ENCODE measurements around the gene INPP5A.

The INPP5A gene

DNA sequence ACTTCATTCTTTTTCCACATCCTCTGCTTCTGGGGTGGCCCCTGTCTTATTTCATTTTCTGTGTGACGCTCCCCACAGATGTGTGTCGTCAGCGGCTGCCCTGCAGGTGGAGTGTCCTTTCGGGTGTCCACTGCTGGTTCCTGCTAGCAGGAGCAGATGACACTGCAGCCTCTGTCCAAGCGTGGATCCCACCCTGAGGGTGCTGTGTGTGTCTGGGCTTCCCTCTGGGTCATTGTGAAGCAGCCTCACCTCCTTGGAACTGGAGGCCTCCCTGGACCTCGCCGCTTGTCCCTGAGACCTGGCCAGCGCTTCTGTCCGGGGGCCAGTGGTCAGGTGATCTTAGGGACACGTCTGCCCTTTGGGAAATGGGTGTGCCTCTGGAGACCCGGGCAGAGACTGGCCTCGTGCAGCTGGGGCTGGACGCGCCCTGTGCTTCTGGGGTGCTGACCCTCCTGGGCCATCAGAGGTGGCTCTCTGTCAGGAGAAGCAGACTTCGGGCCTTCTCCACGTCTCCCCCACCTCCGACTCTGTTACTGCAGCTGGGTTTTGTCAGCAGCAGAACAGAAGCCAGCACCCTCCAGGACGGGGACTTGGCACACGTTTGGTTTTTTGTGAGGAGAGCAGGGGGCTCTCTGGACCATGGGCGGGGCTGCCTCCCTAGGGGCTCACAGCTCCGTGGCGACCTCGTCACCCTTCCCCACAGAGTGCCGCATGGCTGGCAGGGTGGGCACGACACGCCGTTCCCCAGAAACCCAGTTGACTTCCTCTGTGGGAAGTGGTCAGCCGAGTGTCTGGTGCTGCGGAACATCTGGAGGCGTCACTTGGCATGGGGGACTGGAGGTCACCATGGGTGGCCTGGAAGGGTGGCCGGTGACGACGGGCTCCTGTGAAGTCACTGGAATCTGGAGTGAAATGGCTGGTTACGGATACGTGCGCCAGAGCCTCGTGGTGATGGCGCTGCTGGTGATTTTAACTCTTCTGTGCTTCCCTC lies 48.4 kb downstream of the INPP5A start:
- no peak for TF ChIP-seq POLR2AphosphoS5 (IDR thresholded peaks at IDR 0.05; ENCODE audit: low read depth, low read length)
- no peak for TF ChIP-seq SPI1 (IDR thresholded peaks at IDR 0.05; ENCODE audit: low read depth, low read length)
- TF ChIP-seq POLR2A (IDR thresholded peaks at IDR 0.05; ENCODE audit: low read depth, low read length) = no peak
- no peak for TF ChIP-seq TAF1 (IDR thresholded peaks at IDR 0.05; ENCODE audit: low read depth, low read length)
- TF ChIP-seq PAX5 (IDR thresholded peaks at IDR 0.05; ENCODE audit: insufficient read depth, low read length, severe bottlenecking) = no peak
- TF ChIP-seq POU2F2 (IDR thresholded peaks at IDR 0.05; ENCODE audit: low read depth, low read length) = no peak
- FAIRE-seq (no peak), DNase-seq (ENCODE audit: insufficient read length, low spot score) (no peak)

DNA sequence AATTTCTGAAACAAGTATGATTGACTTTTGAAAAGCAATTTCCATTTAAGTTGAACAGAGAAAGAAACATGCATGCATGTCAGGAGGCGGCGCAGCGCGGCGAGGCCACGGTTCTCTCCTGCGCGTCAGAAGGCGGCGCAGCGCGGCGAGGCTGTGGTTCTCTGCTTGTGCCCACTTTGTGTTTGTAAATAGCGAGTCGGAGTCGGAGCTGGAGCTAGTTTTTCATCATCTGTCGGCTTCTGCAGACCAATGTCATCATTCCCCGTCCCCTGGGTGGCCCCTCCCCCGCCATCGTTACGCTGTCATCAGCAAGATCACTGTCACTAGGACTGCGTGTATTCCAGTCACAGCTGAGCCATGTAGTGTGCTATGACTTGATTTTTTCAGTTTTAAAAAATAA lies 49.2 kb downstream of the INPP5A start:
- TF ChIP-seq POLR2AphosphoS5 (IDR thresholded peaks at IDR 0.05; ENCODE audit: low read depth, low read length) (no peak), POLR2A (IDR thresholded peaks at IDR 0.05; ENCODE audit: low read depth, low read length) (no peak), POU2F2 (IDR thresholded peaks at IDR 0.05; ENCODE audit: low read depth, low read length) (no peak), SPI1 (IDR thresholded peaks at IDR 0.05; ENCODE audit: low read depth, low read length) (no peak), TAF1 (IDR thresholded peaks at IDR 0.05; ENCODE audit: low read depth, low read length) (no peak), PAX5 (IDR thresholded peaks at IDR 0.05; ENCODE audit: insufficient read depth, low read length, severe bottlenecking) (no peak)
- DNase-seq (ENCODE audit: insufficient read length, low spot score) (no peak), FAIRE-seq (no peak)

DNA sequence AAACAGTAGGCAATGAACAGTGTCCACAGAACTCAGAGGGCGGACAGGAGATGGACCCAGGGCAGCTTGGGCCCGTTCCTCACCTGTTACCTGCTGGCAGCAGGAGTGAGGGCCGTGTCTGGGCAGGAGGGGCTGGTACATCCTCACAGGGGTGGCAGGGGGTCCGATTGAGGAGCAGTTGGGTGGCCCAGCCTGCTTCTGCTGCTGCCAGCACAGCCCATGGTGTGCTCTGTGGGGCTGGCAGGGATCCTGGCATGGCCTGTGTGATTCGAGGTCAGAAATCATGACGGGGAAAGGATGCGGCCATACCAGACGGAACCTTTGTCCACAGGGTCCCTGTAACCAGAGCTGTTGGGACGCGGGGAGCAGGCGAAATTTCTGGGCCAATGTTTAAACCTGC lies 49.6 kb downstream of the INPP5A start:
- FAIRE-seq (no peak), DNase-seq (ENCODE audit: insufficient read length, low spot score) (no peak)
- TF ChIP-seq SPI1 (IDR thresholded peaks at IDR 0.05; ENCODE audit: low read depth, low read length) = no peak
- TF ChIP-seq POLR2A (IDR thresholded peaks at IDR 0.05; ENCODE audit: low read depth, low read length) = no peak
- TF ChIP-seq TAF1 (IDR thresholded peaks at IDR 0.05; ENCODE audit: low read depth, low read length) = no peak
- no peak for TF ChIP-seq PAX5 (IDR thresholded peaks at IDR 0.05; ENCODE audit: insufficient read depth, low read length, severe bottlenecking)
- TF ChIP-seq POLR2AphosphoS5 (IDR thresholded peaks at IDR 0.05; ENCODE audit: low read depth, low read length) = no peak
- no peak for TF ChIP-seq POU2F2 (IDR thresholded peaks at IDR 0.05; ENCODE audit: low read depth, low read length)

DNA sequence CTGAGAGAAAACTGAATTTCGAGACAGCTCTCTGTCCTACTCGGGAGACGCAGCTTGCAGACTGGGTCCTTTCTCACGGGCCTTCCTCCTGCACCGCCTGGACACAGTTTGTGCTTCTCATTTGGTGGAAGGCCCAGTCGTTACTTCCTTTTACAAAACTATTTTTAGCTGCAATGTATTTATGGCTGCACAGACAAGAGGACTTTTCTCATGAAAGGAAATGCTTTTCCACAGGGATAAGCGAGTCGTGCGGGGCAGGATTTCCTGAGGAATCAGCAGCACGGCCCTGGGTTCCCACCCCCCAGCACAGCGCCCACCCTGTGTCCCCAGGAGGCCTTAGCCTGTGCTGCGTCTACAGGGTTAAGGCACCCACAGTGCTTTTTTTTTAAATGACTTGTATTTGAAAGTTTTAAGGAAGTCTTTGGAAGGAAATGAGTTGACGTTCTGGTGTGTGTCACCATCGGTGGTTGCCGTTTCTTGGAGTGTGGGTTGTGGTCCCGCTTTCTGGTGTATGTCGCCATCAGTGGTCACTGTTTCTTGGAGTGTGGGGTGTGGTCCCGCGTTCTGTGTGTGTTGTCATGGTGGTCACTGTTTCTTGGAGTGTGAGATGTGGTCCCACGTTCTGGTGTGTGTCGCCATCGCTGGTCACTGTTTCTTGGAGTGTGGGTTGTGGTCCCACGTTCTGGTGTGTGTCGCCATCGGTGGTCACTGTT lies 50.9 kb downstream of the INPP5A start:
- FAIRE-seq = peak; percentile 90

DNA sequence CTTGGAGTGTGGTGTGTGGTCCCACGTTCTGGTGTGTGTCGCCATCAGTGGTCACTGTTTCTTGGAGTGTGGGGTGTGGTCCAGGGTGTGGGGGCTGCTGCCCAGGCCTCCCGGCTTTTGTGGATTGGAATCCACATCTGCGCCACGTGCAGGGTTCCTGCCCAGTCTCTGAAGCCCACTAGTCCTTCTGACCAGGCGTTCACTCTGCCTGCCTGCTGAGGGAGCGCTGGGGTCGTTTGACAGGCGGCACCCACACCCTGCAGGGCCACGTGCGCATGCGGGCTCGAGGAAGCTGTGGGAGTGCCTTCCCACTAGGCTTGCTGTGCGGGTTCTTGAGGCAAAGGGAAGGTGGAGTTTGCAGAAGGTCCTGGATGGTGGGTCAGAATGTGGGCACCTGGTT lies 51.4 kb downstream of the INPP5A start:
- DNase-seq (ENCODE audit: insufficient read length, low spot score) = no peak
- no peak for FAIRE-seq
- TF ChIP-seq PAX5 (IDR thresholded peaks at IDR 0.05; ENCODE audit: insufficient read depth, low read length, severe bottlenecking) = no peak
- TF ChIP-seq POU2F2 (IDR thresholded peaks at IDR 0.05; ENCODE audit: low read depth, low read length) = no peak
- TF ChIP-seq SPI1 (IDR thresholded peaks at IDR 0.05; ENCODE audit: low read depth, low read length) = no peak
- TF ChIP-seq POLR2AphosphoS5 (IDR thresholded peaks at IDR 0.05; ENCODE audit: low read depth, low read length) = no peak
- no peak for TF ChIP-seq TAF1 (IDR thresholded peaks at IDR 0.05; ENCODE audit: low read depth, low read length)
- no peak for TF ChIP-seq POLR2A (IDR thresholded peaks at IDR 0.05; ENCODE audit: low read depth, low read length)

More for the DNA sequence above, 50.9 kb downstream of the INPP5A start:
- DNase-seq (ENCODE audit: insufficient read length, low spot score) = no peak
- TF ChIP-seq POU2F2 (IDR thresholded peaks at IDR 0.05; ENCODE audit: low read depth, low read length) (peak; percentile 23; the same call in 1 of the 2 replicates), POLR2AphosphoS5 (IDR thresholded peaks at IDR 0.05; ENCODE audit: low read depth, low read length) (no peak), TAF1 (IDR thresholded peaks at IDR 0.05; ENCODE audit: low read depth, low read length) (no peak; the same call in 1 of the 2 replicates), PAX5 (IDR thresholded peaks at IDR 0.05; ENCODE audit: insufficient read depth, low read length, severe bottlenecking) (no peak), SPI1 (IDR thresholded peaks at IDR 0.05; ENCODE audit: low read depth, low read length) (peak; percentile 76), POLR2A (IDR thresholded peaks at IDR 0.05; ENCODE audit: low read depth, low read length) (0 out of 2 replicates have a peak, but pooled peaks have one; percentile 27)

DNA sequence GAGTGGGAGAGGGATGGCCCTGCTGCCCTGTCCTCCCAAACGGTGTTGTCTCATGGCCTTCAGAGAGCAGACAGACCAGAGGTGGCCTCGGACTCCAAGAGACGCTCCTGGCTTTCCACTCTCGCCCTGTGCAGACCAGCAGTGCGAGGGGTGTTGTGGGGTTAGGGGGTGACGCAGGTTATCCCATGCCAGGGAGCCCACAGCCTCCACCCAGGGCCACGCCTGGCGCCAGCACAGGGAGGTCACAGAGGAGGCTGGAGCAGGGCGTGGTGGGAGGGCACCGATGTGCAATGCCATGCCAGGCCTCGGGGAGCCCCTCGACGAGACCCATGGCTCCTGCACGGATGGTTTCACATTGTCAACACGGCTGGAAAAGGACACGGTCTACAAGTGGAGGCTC lies 52.1 kb downstream of the INPP5A start:
- no peak for TF ChIP-seq POLR2AphosphoS5 (IDR thresholded peaks at IDR 0.05; ENCODE audit: low read depth, low read length)
- no peak for FAIRE-seq

DNA sequence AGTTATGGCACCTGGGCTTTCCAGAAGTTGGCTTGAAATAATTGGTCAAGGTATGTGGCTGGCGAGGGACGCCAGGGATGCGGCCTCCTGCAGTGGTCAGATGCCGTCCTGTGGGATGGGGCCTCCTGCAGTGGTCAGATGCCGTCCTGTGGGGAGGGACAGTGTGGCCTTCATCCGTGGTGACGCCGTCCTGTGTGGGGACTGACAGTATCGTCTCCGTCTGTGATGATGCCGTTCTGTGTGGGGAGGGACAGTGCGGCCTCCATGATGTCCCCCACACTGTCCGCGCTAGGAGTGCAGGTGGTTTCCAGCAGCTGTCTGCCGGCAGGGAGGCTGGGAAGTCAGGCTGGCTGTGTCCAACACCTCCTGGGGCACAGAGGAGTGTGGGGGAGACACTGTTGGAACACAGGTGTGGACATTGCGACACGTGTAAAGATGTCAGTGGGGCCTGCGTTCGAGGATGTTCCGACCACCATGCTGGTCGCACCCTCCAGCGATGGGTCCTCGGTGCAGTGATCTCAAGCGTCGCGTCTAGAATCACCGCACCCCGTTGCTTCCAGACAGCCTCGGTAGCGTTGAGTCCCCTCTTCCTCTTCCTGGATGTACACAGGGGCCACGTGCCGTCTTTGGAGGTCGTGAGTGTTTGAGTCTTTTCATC lies 52.6 kb downstream of the INPP5A start:
- no peak for DNase-seq (ENCODE audit: insufficient read length, low spot score)
- no peak for FAIRE-seq

More for the DNA sequence above, 52.1 kb downstream of the INPP5A start:
- no peak for DNase-seq (ENCODE audit: insufficient read length, low spot score)

DNA sequence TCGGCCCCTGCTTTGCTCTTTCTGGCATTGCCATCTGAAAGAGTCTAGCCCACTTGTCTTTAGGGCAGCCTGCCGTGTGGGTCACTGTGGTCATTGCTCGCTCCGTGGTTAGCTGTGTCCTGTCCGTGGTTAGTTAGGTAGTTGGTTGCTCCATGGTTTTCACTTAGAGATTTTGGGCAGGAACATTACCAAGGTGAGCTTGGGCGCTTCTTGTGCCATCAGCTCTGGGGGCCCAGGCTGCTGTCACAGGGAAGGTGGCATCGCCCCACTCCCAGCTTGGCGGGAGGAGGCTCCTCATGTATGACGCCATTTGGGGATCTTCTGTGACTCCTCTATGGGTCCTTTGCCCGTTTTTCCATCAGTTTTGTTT lies 53.1 kb downstream of the INPP5A start:
- no peak for FAIRE-seq
- no peak for DNase-seq (ENCODE audit: insufficient read length, low spot score)
- TF ChIP-seq POU2F2 (IDR thresholded peaks at IDR 0.05; ENCODE audit: low read depth, low read length) = no peak
- TF ChIP-seq PAX5 (IDR thresholded peaks at IDR 0.05; ENCODE audit: insufficient read depth, low read length, severe bottlenecking) = no peak

More for the DNA sequence above, 52.6 kb downstream of the INPP5A start:
- TF ChIP-seq TAF1 (IDR thresholded peaks at IDR 0.05; ENCODE audit: low read depth, low read length) = no peak
- no peak for TF ChIP-seq SPI1 (IDR thresholded peaks at IDR 0.05; ENCODE audit: low read depth, low read length)
- no peak for TF ChIP-seq POLR2AphosphoS5 (IDR thresholded peaks at IDR 0.05; ENCODE audit: low read depth, low read length)
- no peak for TF ChIP-seq POU2F2 (IDR thresholded peaks at IDR 0.05; ENCODE audit: low read depth, low read length)
- no peak for TF ChIP-seq PAX5 (IDR thresholded peaks at IDR 0.05; ENCODE audit: insufficient read depth, low read length, severe bottlenecking)
- no peak for TF ChIP-seq POLR2A (IDR thresholded peaks at IDR 0.05; ENCODE audit: low read depth, low read length)
